Measurements from ENCODE around the gene ADCY7.

Gene ADCY7

DNA sequence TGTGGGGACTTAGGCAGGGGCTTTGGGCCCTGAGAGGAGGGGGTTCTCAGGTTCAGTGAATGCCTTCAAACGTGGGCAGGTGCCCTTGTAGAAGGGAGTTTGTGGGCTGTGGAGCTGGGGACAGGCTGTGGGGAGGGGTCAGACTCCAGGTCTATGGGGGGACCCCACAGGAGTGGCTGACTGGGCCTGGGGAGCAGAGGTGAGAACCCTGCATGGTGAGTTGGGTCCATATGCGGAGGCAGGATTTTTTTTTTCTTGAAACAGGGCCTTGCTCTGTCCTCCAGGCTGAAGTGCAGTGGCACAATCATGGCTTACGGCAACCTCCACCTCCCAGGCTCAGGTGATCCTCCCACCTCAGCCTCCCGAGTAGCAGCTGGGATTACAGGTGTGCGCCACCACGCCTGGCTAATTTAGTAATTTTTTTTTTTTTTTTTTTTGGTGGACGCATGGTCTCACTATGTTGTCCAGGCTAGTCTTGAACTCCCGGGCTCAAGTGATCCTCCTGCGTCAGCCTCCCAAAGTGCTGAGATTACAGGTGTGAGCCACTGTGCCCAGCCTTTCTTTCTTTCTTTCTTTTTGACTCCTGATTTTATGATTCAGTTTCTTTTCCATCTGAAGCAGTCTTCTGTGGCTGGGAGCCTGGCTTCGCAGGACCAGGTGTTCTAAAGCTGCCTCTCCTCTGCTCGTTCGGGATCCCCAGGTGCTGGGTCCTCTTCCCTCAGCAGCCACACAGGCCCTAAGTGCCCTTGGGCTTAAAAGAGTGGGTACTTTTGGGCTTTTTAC is 19.0 kb upstream of the ADCY7 start:
- H3K27ac ChIP-seq (ENCODE audit: low read length): no peak overlapping the region
- no peaks in the 10 kb centered on the region for H3K9me2 ChIP-seq (replicated peaks; ENCODE audit: insufficient read depth, low read length)
- DNase-seq: no peak
- H3K9me3 ChIP-seq (replicated peaks; ENCODE audit: insufficient read depth, low read length): no peaks in the 10 kb centered on the region
- H3K4me3 ChIP-seq (ENCODE audit: low read length): no peak overlapping the region
- H2AFZ ChIP-seq (ENCODE audit: low read length): no peak overlapping the region
- no peaks in the 10 kb centered on the region for H4K20me1 ChIP-seq (ENCODE audit: insufficient read depth, low read length)
- H3F3A ChIP-seq (ENCODE audit: insufficient read depth, low read length): no peaks in the 10 kb centered on the region
- H3K79me2 ChIP-seq (ENCODE audit: low read length): no peaks in the 10 kb centered on the region
- no peaks in the 10 kb centered on the region for H3K4me1 ChIP-seq (ENCODE audit: low read length)
- H3K36me3 ChIP-seq (replicated peaks; ENCODE audit: insufficient read depth, low read length): no peaks in the 10 kb centered on the region
- H3K9ac ChIP-seq (ENCODE audit: low read length): no peak overlapping the region
- no peaks in the 10 kb centered on the region for H3K27me3 ChIP-seq (replicated peaks; ENCODE audit: insufficient read depth, low read length)
- H3K4me2 ChIP-seq (ENCODE audit: low read depth, low read length): no peak overlapping the region
- TF ChIP-seq EZH2phosphoT487 (IDR thresholded peaks at IDR 0.05; ENCODE audit: low read length) (no peak), EZH2 (optimal IDR thresholded peaks at IDR 0.05; ENCODE audit: low read depth, low read length) (no peak)
- TF ChIP-seq, protein P1, sequence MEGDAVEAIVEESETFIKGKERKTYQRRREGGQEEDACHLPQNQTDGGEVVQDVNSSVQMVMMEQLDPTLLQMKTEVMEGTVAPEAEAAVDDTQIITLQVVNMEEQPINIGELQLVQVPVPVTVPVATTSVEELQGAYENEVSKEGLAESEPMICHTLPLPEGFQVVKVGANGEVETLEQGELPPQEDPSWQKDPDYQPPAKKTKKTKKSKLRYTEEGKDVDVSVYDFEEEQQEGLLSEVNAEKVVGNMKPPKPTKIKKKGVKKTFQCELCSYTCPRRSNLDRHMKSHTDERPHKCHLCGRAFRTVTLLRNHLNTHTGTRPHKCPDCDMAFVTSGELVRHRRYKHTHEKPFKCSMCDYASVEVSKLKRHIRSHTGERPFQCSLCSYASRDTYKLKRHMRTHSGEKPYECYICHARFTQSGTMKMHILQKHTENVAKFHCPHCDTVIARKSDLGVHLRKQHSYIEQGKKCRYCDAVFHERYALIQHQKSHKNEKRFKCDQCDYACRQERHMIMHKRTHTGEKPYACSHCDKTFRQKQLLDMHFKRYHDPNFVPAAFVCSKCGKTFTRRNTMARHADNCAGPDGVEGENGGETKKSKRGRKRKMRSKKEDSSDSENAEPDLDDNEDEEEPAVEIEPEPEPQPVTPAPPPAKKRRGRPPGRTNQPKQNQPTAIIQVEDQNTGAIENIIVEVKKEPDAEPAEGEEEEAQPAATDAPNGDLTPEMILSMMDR (IDR thresholded peaks at IDR 0.05; ENCODE audit: low read length): no peak

- H3K36me3 ChIP-seq (replicated peaks; ENCODE audit: insufficient read depth, low read length): no peaks in the 10 kb centered on the region
- no peaks in the 10 kb centered on the region for H3F3A ChIP-seq (ENCODE audit: insufficient read depth, low read length)
- no peaks in the 10 kb centered on the region for H3K9me3 ChIP-seq (replicated peaks; ENCODE audit: insufficient read depth, low read length)
- DNase-seq: no peak
- no peaks in the 10 kb centered on the region for H3K4me1 ChIP-seq (ENCODE audit: low read length)
- TF ChIP-seq EZH2 (optimal IDR thresholded peaks at IDR 0.05; ENCODE audit: low read depth, low read length) (no peak), EZH2phosphoT487 (IDR thresholded peaks at IDR 0.05; ENCODE audit: low read length) (no peak)
- TF ChIP-seq, protein P1 (IDR thresholded peaks at IDR 0.05; ENCODE audit: low read length): no peak
- no peaks in the 10 kb centered on the region for H3K27me3 ChIP-seq (replicated peaks; ENCODE audit: insufficient read depth, low read length)
- no peak overlapping the region for H3K4me2 ChIP-seq (ENCODE audit: low read depth, low read length)
- no peaks in the 10 kb centered on the region for H4K20me1 ChIP-seq (ENCODE audit: insufficient read depth, low read length)
- no peak overlapping the region for H2AFZ ChIP-seq (ENCODE audit: low read length)
- no peaks in the 10 kb centered on the region for H3K79me2 ChIP-seq (ENCODE audit: low read length)
- no peak overlapping the region for H3K9ac ChIP-seq (ENCODE audit: low read length)
- no peak overlapping the region for H3K27ac ChIP-seq (ENCODE audit: low read length)
- H3K9me2 ChIP-seq (replicated peaks; ENCODE audit: insufficient read depth, low read length): no peaks in the 10 kb centered on the region
- no peak overlapping the region for H3K4me3 ChIP-seq (ENCODE audit: low read length)
Measured at GRCh38 chr16:50247906-50248608, 18.3 kb upstream of the ADCY7 start.

- H2AFZ ChIP-seq (ENCODE audit: low read length): no peak overlapping the region
- no peaks in the 10 kb centered on the region for H4K20me1 ChIP-seq (ENCODE audit: insufficient read depth, low read length)
- no peaks in the 10 kb centered on the region for H3K9me2 ChIP-seq (replicated peaks; ENCODE audit: insufficient read depth, low read length)
- no peak overlapping the region for H3K9ac ChIP-seq (ENCODE audit: low read length)
- H3K79me2 ChIP-seq (ENCODE audit: low read length): no peaks in the 10 kb centered on the region
- no peak for DNase-seq
- H3K36me3 ChIP-seq (replicated peaks; ENCODE audit: insufficient read depth, low read length): no peaks in the 10 kb centered on the region
- H3K4me1 ChIP-seq (ENCODE audit: low read length): no peaks in the 10 kb centered on the region
- H3K27ac ChIP-seq (ENCODE audit: low read length): no peak overlapping the region
- H3K9me3 ChIP-seq (replicated peaks; ENCODE audit: insufficient read depth, low read length): no peaks in the 10 kb centered on the region
- H3K4me3 ChIP-seq (ENCODE audit: low read length): no peak overlapping the region
- H3K27me3 ChIP-seq (replicated peaks; ENCODE audit: insufficient read depth, low read length): no peaks in the 10 kb centered on the region
- TF ChIP-seq EZH2phosphoT487 (IDR thresholded peaks at IDR 0.05; ENCODE audit: low read length) (no peak), EZH2 (optimal IDR thresholded peaks at IDR 0.05; ENCODE audit: low read depth, low read length) (no peak)
- TF ChIP-seq, protein P1 (IDR thresholded peaks at IDR 0.05; ENCODE audit: low read length): no peak
- H3F3A ChIP-seq (ENCODE audit: insufficient read depth, low read length): no peaks in the 10 kb centered on the region
- H3K4me2 ChIP-seq (ENCODE audit: low read depth, low read length): no peak overlapping the region
Measured at GRCh38 chr16:50248845-50249244, 17.5 kb upstream of the ADCY7 start.

Data from MM.1S (cell line).